Mesenchymal stem cell (in vitro differentiated cells and primary cell): Measurements from ENCODE around the gene COBLL1.

Source experiments
- DNase-seq: peaks from one replicate; pipeline ENCODE4 v3.0.0-alpha.2; 2013
- H2AFZ ChIP-seq: one replicate; pipeline ENCODE4 v1.6.1; 2013; ENCODE audit warnings: low read depth, mild to moderate bottlenecking, control low read depth, inconsistent platforms, low read length, moderate library complexity
- H2AK5ac ChIP-seq: 2 replicates; pipeline ENCODE4 v1.6.1; 2013; ENCODE audit warnings: low read length, moderate library complexity, mild to moderate bottlenecking, inconsistent platforms; ENCODE audit not compliant: severe bottlenecking
- H2BK120ac ChIP-seq: one replicate; pipeline ENCODE4 v1.6.1; 2013; ENCODE audit warnings: low read depth, mild to moderate bottlenecking, inconsistent platforms, low read length, moderate library complexity
- H2BK12ac ChIP-seq, 2 experiments: one replicate each; pipeline ENCODE4 v1.6.1; 2013; ENCODE audit warnings: inconsistent platforms in 2 of 2, low read length in 2 of 2, mild to moderate bottlenecking in 2 of 2, moderate library complexity in 2 of 2, control low read depth in 1 of 2
- H2BK15ac ChIP-seq: one replicate; pipeline ENCODE4 v1.6.1; 2013; ENCODE audit warnings: mild to moderate bottlenecking, low read depth, inconsistent platforms; ENCODE audit not compliant: poor library complexity, severe bottlenecking
- H2BK5ac ChIP-seq: 2 replicates; pipeline ENCODE4 v1.6.1; 2013; ENCODE audit warnings: low read depth, mild to moderate bottlenecking, low read length, control low read depth, inconsistent platforms; ENCODE audit not compliant: poor library complexity, severe bottlenecking
- H3K14ac ChIP-seq, 2 experiments: one replicate each; pipeline ENCODE4 v1.6.1; 2013; ENCODE audit warnings: inconsistent platforms in 2 of 2, low read length in 2 of 2, control low read depth in 1 of 2, mild to moderate bottlenecking in 1 of 2, moderate library complexity in 1 of 2
- H3K18ac ChIP-seq, 2 experiments: one replicate each; pipeline ENCODE4 v1.6.1; 2013; ENCODE audit warnings: inconsistent platforms in 2 of 2, low read length in 2 of 2, control low read depth in 1 of 2, low read depth in 1 of 2, mild to moderate bottlenecking in 1 of 2
- H3K23ac ChIP-seq, 2 experiments: one replicate each; pipeline ENCODE4 v1.6.1; 2013; ENCODE audit warnings: inconsistent platforms in 2 of 2, low read length in 2 of 2, mild to moderate bottlenecking in 2 of 2, moderate library complexity in 2 of 2, control low read depth in 1 of 2
- H3K27ac ChIP-seq: 2 replicates; pipeline ENCODE4 v1.5.1; 2013; ENCODE audit warnings: mild to moderate bottlenecking, moderate library complexity, low read length, control low read depth, inconsistent platforms; ENCODE audit not compliant: poor library complexity, severe bottlenecking
- H3K27me3 ChIP-seq, 2 experiments: 2 replicates each; pipeline versions ENCODE4 v1.6.1 to v1.7.0; 2013; ENCODE audit warnings: low read length in 2 of 2, mild to moderate bottlenecking in 2 of 2, moderate library complexity in 2 of 2, control low read depth in 1 of 2, inconsistent platforms in 1 of 2; ENCODE audit not compliant: control insufficient read depth in 1 of 2, insufficient read depth in 1 of 2
- H3K36me3 ChIP-seq, 2 experiments: 2 replicates each; pipeline versions ENCODE4 v1.6.1 to v1.7.0; 2013; ENCODE audit warnings: low read length in 2 of 2, control low read depth in 1 of 2, inconsistent platforms in 1 of 2, low read depth in 1 of 2, mild to moderate bottlenecking in 1 of 2; ENCODE audit not compliant: insufficient read depth in 2 of 2, control insufficient read depth in 1 of 2
- H3K4ac ChIP-seq, 2 experiments: one replicate each; pipeline ENCODE4 v1.6.1; 2013; ENCODE audit warnings: inconsistent platforms in 2 of 2, low read length in 2 of 2, mild to moderate bottlenecking in 2 of 2, moderate library complexity in 2 of 2, control low read depth in 1 of 2, low read depth in 1 of 2
- H3K4me1 ChIP-seq: 2 replicates; pipeline ENCODE4 v1.6.1; 2013; ENCODE audit warnings: low read depth, low read length, control low read depth; ENCODE audit not compliant: control insufficient read depth, insufficient read depth
- H3K4me2 ChIP-seq: 2 replicates; pipeline ENCODE4 v1.6.1; 2013; ENCODE audit warnings: low read length, mild to moderate bottlenecking, inconsistent platforms; ENCODE audit not compliant: poor library complexity, severe bottlenecking
- H3K4me3 ChIP-seq, 2 experiments: 2 replicates each; pipeline versions ENCODE4 v1.5.1 to v1.7.0; 2013; ENCODE audit warnings: low read length in 2 of 2, mild to moderate bottlenecking in 2 of 2, control low read depth in 1 of 2, low read depth in 1 of 2; ENCODE audit not compliant: insufficient read depth in 1 of 2
- H3K79me1 ChIP-seq: replicated peaks from 2 replicates; pipeline ENCODE4 v1.6.1; 2013; ENCODE audit warnings: mild to moderate bottlenecking, control low read depth, low read length, inconsistent platforms; ENCODE audit not compliant: poor library complexity, severe bottlenecking
- H3K9ac ChIP-seq: 2 replicates; pipeline ENCODE4 v1.7.0; 2013; ENCODE audit warnings: mild to moderate bottlenecking, low read length, moderate library complexity
- H3K9me3 ChIP-seq: 2 replicates; pipeline ENCODE4 v1.7.0; 2013; ENCODE audit warnings: mild to moderate bottlenecking, low read length; ENCODE audit not compliant: control insufficient read depth
- H4K8ac ChIP-seq: one replicate; pipeline ENCODE4 v1.6.1; 2013; ENCODE audit warnings: inconsistent platforms, mild to moderate bottlenecking, low read length, moderate library complexity
- H4K91ac ChIP-seq: one replicate; pipeline ENCODE4 v1.6.1; 2013; ENCODE audit warnings: mild to moderate bottlenecking, low read length, inconsistent platforms
- WGBS: methylation state at CpG from one replicate; pipeline ENCODE4 v1.1.7; 2013; ENCODE audit warnings: mixed read lengths; 5-methylcytosine and 5-hydroxymethylcytosine counted together

The COBLL1 gene

DNA sequence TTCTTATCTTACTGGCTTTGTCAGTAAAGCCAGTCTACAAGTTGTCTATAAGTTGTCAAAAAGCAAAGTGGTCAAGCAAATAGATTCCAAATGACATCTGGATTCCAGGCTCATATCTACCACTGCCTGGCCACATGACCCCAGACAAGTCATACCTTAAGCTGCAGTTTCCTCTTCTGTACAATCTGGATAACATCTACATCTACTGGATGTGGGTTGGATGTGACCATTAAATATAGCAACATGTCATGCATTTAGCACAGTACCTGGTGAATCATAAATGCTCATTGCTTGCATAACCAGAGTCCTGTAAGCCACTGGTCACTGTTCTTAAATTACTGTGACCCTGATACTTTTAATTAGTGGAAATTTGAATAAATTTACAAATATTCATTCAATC lies 16.8 kb downstream of the COBLL1 start:
- no peak for DNase-seq
- no peak overlapping the region for H3K18ac ChIP-seq
- H3K4ac ChIP-seq = no peak overlapping the region
- H3K36me3 ChIP-seq = peaks cover 0 to 3% of the 10 kb centered on the region in 2 experiments
- H2BK120ac ChIP-seq = no peak overlapping the region
- no peak overlapping the region for H2BK15ac ChIP-seq
- H3K4me1 ChIP-seq = peaks cover 2% of the 10 kb centered on the region
- no peak overlapping the region for H3K27ac ChIP-seq
- H3K4me2 ChIP-seq = no peak overlapping the region
- H3K4me3 ChIP-seq = no peak overlapping the region
- H4K91ac ChIP-seq = no peak overlapping the region
- H3K79me1 ChIP-seq = peaks cover 11% of the 10 kb centered on the region
- no peak overlapping the region for H3K23ac ChIP-seq
- no peak overlapping the region for H4K8ac ChIP-seq
- H3K27me3 ChIP-seq = no peaks in the 10 kb centered on the region
- H2AK5ac ChIP-seq = no peak overlapping the region
- H2BK5ac ChIP-seq = no peak overlapping the region
- no peak overlapping the region for H3K9ac ChIP-seq
- no peak overlapping the region for H3K14ac ChIP-seq
- H2AFZ ChIP-seq = no peak overlapping the region
- no peak overlapping the region for H2BK12ac ChIP-seq
- H3K9me3 ChIP-seq = no peaks in the 10 kb centered on the region

DNA sequence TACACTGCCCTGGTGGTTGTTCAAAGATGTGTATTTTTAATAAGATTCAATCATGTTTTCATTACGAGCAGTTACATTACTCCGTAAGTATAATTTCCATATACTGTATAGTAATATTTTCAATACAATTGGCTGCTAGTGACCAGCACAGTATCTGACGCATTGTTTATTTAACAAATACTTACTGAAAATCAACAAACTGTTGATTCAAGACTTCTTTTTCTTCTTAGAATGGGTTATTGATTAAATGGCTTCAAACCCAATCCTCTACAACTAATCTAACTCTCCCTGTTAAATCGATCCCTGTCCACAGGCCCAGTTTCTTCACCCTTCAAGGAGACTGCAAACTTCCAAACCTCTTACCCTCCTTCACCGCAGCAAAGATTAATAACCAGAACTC lies 18.5 kb downstream of the COBLL1 start:
- DNase-seq = no peak
- H2BK12ac ChIP-seq = no peak overlapping the region
- no peak overlapping the region for H2BK5ac ChIP-seq
- WGBS = 96% methylated on average over 2 of the region's 5 CpGs
- H2BK120ac ChIP-seq = no peak overlapping the region
- H3K36me3 ChIP-seq = peaks cover 0 to 3% of the 10 kb centered on the region in 2 experiments
- no peak overlapping the region for H4K91ac ChIP-seq
- H2AK5ac ChIP-seq = no peak overlapping the region
- no peak overlapping the region for H3K14ac ChIP-seq
- no peak overlapping the region for H3K23ac ChIP-seq
- peaks cover 2% of the 10 kb centered on the region for H3K4me1 ChIP-seq
- no peak overlapping the region for H4K8ac ChIP-seq
- H2BK15ac ChIP-seq = no peak overlapping the region
- no peak overlapping the region for H3K4me2 ChIP-seq
- H2AFZ ChIP-seq = no peak overlapping the region
- H3K4me3 ChIP-seq = no peak overlapping the region
- peaks cover 11% of the 10 kb centered on the region for H3K79me1 ChIP-seq
- H3K27ac ChIP-seq = no peak overlapping the region
- no peak overlapping the region for H3K9ac ChIP-seq
- no peak overlapping the region for H3K18ac ChIP-seq
- no peak overlapping the region for H3K4ac ChIP-seq
- H3K9me3 ChIP-seq = no peaks in the 10 kb centered on the region
- H3K27me3 ChIP-seq = no peaks in the 10 kb centered on the region

DNA sequence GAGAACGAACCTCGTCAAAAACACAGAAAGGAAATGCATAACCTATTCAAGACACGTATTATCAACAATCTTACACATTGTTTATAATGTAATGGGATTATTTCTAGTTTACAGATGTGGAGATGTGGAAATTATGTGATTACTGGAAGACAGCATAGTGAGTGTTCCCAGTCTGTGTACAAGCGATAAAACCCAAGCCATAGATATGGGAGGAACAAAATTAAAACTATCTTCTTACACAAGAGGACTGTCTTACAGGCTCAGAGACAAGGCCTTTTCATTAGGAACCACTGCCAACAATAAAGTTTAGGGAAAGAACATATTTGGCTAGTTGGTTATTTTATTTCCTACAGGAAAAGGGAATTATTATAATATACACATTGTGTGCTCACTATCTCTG lies 20.3 kb downstream of the COBLL1 start:
- Histone ChIP-seq H3K27ac (no peak overlapping the region), H3K4ac (no peak overlapping the region), H2AFZ (no peak overlapping the region), H2BK12ac (no peak overlapping the region), H3K9me3 (no peaks in the 10 kb centered on the region), H3K4me1 (peaks cover 2% of the 10 kb centered on the region), H3K27me3 (no peaks in the 10 kb centered on the region), H3K14ac (no peak overlapping the region), H2BK5ac (no peak overlapping the region), H3K9ac (no peak overlapping the region), H2AK5ac (no peak overlapping the region), H4K91ac (no peak overlapping the region), H3K36me3 (peaks cover 0 to 3% of the 10 kb centered on the region in 2 experiments), H4K8ac (no peak overlapping the region), H3K18ac (no peak overlapping the region), H3K79me1 (peaks cover 12% of the 10 kb centered on the region), H2BK15ac (no peak overlapping the region), H3K23ac (no peak overlapping the region), H2BK120ac (no peak overlapping the region), H3K4me2 (no peak overlapping the region), H3K4me3 (no peak overlapping the region)
- no peak for DNase-seq
- WGBS = no CpG with 5 or more reads among the region's 4 CpGs

DNA sequence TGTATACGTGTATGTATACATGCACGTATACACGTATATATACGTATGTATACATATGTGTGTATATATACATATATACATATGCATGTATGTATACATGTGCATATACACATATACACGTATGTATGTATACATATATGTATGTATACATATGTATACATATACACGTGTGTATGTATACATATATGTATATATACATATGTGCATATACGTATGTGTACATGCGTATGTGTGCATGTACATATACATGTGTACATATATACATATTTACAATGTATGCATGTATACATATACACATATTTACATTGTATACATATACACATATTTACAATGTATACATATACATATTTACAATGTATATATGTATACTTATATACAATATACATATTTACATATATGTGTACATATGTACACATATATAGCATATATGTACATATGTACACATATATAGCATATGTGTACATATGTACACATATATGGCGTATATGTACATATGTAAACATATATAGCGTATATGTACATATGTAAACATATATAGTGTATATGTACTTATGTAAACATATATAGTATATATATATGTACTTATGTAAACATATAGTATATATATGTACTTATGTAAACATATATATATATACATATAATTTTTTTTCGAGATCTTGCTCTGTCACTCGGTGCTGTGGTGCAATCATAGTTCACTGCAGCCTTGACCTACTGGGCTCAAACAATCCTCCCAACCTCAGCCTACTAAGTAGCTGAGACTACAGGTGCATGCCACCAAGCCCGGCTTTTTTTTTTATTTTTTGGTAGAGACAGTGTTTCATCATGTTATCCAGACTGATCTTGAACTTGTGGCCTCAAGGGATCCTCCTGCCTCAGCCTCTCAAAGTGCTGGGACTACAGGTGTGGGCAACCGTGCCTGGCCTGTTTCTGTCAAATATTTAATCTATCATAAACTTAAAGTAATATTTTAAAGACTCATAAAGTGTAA lies 23.2 kb downstream of the COBLL1 start:
- H3K4me1 ChIP-seq = peaks cover 6% of the 10 kb centered on the region
- H2AK5ac ChIP-seq = no peak overlapping the region
- no peak overlapping the region for H3K27ac ChIP-seq
- no peak overlapping the region for H2AFZ ChIP-seq
- no peak overlapping the region for H4K91ac ChIP-seq
- H3K14ac ChIP-seq = no peak overlapping the region
- no peak overlapping the region for H2BK15ac ChIP-seq
- no peaks in the 10 kb centered on the region for H3K27me3 ChIP-seq
- H3K79me1 ChIP-seq = peaks cover 9% of the 10 kb centered on the region
- no peak overlapping the region for H2BK120ac ChIP-seq
- 90% methylated on average over 5 of the region's 14 CpGs for WGBS
- H2BK12ac ChIP-seq = no peak overlapping the region
- H2BK5ac ChIP-seq = no peak overlapping the region
- no peak overlapping the region for H3K9ac ChIP-seq
- H4K8ac ChIP-seq = no peak overlapping the region
- no peak overlapping the region for H3K4me3 ChIP-seq
- H3K23ac ChIP-seq = no peak overlapping the region
- no peak overlapping the region for H3K4me2 ChIP-seq
- H3K9me3 ChIP-seq = no peaks in the 10 kb centered on the region
- no peak overlapping the region for H3K18ac ChIP-seq
- no peak for DNase-seq
- H3K36me3 ChIP-seq = peaks cover 0 to 3% of the 10 kb centered on the region in 2 experiments
- H3K4ac ChIP-seq = no peak overlapping the region
